Stimulated activated CD8-positive, alpha-beta memory T cell treated with anti-CD3 and anti-CD28 coated beads, Interleukin-7, amount 100 ng/mL, for 24 hours (primary cell): ENCODE measurements around the gene TXNRD3.

Experiments used
- DNase-seq: peaks from one replicate; pipeline ENCODE4 v3.0.0-alpha.2; 2020; ENCODE audit warnings: low read depth

Gene TXNRD3

DNA sequence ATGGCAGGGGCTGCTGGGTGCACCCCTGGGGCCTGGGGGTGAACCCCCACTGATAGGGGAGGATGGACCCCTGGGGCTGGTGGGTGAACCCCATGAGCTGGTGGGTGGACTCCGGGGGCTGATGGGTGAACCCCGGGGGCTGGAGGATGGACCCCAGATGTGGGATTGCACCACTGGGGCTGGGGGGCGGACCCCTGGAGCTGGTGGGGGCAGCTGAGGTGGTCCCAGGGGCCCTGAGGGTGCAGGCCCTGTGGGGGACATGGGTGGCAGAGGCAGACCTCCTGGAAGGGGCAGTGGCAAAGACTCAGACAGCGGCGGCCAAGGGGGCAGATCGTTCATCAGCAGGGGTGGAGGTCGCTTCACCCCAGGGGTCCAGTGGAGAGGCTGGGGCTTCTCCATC is 17.4 kb upstream of the TXNRD3 start:
- no peak for DNase-seq

DNA sequence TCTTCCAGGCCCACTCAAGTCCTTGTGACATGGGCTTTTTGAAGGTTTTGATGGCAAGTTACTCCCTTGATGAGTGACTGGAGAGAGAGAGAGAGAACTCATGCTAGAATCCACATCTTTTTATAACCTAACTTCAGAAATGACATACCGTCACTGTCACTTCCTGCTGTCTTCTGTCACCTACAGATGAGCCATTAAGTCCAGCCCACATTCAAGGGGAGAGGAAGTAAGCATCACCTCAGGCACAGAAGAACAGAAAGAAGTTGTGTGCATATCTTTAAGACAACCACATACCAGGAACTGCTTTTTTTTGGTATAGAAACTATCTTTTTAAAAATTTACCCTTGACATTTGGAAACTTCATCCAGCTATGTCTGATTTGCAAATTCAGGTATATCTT is 16.6 kb upstream of the TXNRD3 start:
- DNase-seq = no peak

DNA sequence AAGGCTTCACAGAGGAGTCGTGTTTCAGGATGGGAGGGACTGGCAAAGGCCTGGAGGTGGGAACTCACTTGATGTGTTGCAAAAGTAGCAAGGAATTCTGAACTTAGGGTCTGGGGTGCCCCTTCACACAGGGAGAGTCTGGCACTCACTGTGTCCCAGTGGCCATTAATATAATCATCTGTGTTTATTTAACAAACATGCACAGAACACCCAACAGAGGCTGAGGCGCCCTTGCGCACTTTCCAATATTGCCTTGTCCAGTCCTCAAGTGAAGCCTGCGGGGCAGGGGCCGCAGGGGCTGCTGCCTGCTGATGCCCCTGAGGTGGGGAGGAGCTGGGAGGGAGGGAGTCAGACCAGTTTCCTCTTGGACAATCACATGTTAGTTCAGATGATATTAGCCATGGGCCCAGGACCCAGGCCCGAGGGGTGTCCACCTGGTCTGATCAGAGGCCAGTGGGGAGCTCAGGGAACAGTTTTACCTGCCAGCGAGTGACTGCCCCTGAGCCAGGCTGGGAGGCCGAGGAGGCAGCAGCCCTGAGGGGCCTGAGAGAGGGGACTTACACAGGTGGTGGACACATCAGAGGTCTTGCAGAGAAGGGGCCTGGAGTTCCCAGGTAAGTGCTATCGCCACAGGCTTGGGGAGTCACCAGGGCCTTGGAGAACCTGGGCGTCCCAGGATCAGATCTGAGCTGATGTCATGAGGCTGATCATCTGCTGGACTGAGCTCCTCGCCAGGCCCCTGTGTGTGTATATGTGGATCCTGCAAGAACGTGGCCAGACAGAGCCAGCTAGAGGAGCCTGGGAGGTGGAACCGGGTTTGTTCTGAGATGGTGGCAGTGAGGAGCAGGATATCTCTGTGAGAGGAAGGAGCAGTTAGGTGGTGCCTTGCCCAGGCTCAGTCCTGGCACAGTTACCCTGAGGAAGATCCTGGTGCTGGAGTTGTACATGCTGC is 13.8 kb upstream of the TXNRD3 start:
- no peak for DNase-seq

DNA sequence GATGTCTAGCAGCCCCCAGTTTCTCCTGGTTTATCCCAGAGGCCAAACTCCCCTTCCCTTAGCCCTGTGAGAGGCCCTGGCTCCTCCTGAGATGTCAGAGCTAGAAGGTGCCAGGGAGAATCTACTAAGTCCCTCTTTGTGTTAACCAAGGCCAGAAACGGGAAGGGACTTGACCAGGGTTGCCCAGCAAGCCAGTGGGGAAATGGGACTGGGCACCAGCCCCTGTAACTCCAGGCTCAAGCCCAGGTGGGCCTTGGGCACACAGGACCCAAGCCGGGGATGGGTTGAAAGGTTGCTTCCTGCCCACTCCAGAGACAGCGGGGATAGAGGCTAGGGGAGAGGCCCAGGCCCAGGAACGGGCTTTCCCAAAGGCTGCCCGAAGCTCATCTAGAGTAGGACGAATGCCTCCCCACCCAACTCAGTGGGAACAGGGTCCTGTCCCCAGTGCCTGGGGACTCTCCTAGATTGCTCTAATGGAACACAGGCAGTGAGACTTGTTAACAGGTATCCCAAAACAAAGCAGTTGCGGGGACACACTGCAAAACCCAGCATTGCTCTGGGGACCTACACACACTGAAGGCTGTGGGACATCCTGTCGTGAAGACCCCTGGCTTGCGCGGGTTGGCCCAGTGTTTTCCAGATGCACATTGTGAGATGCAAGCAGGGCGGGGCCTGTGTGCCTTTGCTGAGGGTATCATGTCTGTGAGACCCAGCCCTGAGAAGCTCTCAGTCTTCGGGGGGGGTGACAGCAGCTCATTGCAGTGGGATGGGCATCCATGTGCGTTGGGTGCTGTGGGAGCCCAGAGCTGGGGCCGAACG is 12.9 kb upstream of the TXNRD3 start:
- DNase-seq = no peak

DNA sequence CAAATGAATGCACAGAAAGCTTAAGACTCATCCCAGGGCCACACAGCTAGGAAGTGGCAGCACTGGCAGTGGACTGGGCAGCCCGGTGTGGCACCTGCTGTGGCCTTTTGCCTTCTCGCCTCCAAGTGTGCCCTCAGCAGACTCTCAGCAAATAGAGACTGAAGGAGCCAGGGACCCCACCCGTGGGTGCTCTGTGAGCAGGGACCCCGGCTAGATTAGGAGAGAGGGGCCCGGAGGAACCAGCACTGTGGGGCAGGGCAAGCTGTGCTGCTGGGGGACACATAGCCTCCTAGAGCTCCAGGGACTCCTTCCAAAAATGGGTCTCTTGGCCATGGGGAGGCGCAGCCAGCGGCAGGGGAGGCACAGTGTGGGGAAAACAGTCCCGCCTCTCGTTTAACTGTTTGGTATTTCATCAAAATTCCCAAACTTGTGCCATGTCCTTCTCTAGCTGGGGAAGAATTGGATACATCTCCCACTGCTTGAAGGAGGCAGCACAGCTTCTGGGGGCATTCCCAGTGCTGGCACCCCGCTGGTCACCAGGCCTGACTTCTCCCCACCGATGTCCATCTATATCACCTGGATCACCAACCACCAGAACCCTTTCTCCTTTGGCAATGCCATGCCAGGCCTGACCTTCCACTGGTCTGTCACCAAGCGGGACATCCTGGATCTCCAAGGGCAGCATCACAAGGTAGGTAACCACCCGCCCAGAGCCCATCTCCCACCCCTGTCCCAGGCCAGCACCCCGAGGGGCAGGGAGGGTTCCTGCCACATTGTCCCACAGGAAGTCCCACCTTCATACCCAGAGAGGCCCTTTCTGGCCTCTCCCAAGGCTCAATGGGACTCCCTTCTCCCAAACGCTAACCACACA is 12.0 kb upstream of the TXNRD3 start:
- DNase-seq = no peak

DNA sequence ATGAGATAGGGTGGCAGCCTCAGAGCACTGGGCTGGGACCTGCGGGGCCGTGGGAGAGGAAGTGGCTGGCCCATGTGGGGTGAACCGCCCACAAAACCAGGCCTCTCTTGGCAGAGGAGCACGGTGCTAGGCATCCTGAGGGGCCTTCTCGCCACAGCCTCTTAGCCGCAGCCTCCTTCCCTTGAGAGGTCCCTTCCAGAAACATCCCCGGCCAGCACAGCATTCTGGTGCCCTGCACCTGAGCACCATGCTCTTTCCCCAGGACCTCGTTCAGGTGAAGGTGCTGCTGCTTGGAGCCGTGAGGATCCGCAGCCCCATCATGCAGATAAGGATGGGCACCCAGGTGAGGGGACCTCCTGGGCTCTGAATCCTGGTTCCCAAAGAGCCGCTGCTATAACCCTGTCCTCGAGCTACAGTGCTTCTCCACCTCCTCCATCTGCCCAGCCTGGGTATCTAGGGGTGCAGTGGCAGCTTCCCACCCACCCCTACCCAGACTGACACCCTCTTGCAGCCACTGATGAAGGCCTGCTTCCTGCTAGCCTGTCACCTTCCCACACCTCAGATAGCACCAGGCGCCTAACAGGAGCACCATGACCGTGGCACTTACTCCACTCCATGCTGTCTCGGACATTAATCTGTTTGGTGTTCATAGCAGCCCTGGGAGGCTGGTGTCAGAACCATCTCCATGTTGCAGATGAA is 11.2 kb upstream of the TXNRD3 start:
- no peak for DNase-seq

DNA sequence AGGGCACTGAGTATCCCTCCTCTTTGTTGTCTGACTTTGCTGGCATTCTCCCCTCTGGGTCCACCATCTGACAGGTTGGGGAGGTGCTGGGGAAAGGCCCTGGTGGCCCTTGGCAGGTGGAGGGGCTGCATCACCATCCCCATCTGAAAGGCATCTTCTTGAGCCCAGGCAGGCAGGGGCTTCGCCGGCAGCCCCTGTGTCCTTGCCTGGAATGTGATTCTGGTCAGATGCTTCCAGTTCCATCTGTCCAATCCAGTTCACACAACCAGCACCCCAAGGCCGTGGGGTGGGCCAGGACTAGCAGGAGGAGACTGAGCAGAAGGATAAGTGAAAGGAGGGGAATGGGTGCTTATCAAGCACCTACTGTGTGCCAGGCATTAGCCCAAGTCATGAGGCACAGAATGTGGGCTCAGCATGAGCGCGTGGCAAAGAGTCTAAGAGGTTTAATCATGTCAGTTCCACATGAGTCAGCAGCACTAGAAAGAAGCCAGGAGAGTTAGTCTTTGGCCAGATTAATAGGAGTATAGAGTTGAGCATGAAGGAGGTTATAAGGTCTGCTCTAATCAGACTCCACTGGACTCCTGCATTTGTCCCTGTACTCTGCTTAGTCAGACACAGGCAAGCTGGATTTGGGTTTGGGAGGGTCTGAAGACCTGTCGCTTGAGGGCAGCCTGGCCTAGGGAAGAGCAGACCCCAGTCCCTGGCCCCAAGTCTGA is 10.5 kb upstream of the TXNRD3 start:
- DNase-seq = no peak

DNA sequence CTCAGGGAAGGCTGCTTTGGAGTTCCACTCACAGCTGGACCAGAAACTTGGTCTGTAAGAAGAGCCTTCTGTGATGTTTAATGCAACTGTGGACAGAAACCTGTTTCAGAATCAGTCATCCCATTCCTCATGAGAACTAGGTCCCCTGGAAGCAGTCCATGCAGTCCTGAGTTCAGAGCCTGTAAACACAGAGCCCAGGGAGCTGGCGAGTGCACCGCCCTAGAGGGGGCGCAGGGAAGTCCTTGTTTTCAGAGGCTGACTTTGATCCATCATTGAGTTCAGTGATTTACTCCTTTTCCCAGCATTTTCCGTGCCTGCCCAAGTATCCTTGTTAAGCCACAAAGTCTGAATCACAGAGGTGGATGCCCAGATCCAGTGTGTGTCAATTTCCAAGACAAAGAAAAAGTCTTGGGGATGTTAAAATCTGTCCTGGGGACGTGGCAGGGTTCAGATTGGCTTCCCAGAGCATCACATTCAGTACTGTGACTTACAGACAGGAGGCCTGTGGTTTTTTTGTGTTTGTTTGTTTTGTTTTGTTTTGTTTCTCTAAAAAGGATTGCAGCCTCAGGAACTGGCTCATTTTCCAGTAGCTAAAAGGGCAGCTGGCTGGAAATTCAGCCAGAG is 9.8 kb upstream of the TXNRD3 start:
- no peak for DNase-seq

DNA sequence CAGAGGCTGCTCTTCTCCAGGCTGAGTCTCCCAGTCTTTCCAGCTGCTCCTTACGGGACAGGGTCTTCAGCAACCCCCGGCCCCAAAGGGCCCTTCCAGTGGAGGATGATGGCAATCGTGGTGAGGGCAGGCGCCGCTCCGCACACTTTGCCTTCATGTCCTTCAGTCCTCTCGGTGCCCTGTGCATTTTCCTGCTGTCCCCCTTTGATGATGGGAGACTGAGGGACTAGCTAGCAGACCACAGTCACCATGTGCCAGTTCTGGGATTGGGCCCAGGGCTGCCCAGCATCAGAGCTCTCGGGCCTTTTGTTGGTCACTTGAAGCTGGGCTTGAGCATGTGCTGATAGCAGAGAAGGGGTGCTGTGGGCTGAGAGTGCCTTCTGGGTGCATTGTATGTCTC is 8.8 kb upstream of the TXNRD3 start:
- no peak for DNase-seq

DNA sequence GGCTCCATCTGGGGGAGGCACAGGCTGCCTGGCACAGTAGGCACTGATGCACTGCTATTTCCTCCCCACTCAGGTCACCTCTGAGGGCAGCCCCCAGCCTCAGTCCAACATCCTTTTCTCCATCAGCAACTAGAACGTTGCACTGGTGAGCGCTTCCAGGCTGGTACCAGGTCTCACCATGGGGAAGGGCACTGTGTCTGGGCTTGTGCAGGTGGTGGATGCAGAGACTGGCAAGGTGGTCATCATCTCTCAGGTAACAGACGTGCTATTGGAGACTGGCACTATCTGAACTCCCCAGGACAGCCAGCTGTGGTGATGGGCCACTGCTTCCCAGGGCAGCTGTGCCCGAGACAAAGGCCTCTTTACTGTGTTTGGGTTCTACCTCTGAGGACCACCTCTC is 8.3 kb upstream of the TXNRD3 start:
- DNase-seq = no peak

DNA sequence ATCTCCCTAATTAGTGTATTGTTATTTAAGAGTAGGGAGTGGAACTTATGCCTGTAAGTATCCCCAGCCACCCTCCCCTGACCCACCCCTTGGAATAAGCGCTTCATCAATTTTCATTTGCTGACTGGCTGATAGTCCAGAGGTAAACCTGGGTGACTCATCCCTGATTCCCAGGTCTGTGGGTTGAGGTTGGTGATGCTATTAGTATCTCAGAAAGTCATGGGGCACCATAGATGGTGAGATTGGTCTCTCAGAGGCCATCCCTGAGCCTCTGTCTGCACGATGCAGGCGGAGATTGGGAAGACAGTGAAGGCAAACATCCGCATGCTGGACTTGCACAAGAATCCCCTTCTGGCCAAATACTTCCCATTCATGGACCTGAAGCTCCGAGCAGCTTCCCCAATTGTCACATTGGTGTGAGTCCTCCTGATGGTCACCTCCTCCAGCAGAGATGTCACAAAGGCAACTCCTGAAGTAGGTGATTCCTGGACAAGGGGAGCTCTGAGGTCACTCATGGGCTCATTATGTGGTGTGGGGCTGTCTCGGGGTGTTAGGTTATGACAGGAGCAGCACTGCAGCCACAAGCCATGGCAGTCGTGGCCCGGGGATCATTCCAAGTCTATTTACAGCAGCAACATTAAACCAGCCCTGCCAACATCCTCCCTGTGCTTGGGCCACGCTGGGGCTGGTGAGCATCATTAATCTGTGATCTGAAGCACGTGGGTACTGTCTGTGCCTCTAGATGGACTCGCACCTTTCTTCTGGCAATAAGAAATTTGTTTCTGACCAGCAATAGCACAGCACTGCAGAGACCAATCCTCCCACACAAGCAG is 6.8 kb upstream of the TXNRD3 start:
- DNase-seq = no peak

DNA sequence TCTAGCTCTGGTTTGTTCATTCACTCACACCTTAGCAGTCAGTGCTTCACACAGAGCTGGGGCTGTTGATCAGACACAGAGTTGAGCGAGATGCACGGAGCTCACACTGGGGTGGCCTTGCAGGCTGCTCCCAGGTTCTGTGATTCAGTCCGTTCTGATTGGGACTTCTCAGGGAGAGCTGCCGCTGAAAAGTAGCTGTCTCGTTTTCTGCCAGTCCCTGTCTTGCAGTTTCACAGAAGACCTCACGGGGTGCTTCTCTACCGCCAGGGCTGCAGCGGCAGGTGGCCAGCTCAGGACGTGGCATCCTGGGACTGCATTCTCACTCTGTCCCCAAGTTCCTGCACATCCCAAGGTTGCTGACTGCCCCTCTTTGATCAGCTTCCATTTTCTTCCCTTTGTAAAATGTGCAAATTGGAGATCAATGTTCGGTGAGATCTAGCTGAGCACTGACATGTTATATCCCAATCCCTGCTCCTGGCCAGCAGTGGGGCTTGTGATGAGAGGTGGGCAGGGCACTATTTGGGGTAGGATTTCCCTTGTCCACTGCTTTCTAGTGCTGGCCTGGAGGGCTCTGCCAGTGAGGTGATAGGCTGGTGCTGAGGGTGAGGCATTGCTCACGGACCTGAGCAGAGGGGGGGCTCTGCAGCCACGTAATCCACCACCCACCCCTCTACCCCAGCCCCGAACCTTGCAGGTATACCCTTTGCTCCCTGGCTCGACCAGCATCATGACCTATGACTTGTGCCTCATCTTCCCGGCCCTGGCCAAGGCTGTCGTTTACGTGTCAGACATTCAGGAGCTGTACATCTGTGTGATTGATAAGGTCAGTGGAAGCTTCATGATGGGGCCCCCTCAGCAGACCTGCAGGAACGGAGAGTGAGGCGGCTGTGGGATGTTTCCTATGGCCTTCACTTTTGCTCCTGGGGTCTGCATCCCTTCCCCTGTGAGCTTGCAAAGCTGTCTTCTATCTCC is 5.3 kb upstream of the TXNRD3 start:
- no peak for DNase-seq

DNA sequence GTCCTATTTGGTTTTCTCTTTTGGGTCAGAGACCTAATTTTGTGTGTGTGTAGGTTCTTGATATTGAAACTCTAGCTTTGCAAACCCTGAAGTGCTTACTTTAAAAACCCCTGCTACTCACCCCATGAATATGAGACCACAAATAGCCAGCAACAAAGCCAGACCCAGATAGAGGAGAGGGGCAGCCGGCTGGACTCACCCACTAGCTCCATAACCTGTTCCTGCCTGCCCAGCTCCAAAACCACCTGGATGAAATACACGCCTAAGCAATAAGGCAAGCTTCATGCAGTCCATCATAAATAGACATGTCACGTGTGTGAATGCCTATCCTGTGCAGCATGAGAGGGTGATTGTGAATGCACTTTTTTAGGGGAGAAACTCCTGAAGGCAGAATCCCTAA is 3.7 kb upstream of the TXNRD3 start:
- no peak for DNase-seq

DNA sequence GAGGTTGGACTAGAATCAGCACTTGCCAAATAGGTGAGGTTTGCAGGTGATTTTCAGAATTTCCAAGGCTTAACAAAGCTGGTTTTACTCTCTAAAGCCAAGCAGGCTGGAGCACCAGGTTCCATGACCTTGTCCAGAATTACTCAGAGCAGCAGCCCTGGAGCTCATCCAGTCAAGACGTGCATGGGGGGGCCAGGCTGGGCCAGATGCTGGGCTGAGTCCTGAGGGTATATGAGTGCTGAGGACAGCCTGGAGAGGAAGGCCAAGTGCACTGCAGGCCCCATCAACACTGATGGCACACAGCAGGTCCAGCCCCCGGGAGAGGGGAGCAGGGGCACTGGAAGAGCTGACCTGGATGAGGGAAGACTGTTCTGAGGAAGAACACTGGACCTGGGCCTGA is 3.0 kb upstream of the TXNRD3 start:
- DNase-seq = no peak

DNA sequence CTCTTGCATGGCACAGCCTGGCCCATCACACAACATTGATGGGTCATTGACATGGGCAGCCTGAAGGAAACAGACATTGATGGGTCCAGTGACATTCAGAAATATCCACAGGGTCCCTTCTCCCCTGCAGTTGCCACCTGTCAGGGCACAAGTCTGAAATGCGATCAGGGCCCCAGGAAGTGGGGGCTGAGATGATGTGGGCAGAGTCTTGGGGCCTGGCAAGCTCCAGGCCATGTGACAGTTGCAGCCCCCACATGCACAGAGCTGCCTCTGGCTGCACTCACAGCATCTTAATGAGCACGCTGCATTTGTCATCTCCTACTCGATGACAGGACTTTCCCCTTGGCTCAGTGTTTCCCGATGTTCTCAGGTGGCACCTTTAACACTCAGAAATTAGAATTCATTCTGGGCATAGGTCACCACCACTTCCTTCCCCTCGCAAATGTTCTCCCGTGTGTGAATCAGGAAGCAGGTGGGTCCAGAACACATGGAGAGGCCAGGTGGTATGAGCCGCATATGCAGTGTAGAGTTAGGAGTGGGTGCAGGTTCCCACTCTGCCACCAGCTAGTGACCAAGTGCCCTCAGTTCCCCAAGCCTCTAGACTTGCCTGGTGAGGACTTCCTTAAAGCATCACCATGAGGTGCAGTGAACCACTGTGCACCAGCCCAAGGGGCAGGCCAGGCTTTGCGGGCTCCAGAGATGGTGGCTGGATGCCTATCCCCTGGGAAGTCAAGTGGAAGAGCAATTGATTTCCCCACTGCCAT is 1.6 kb upstream of the TXNRD3 start:
- DNase-seq = no peak

DNA sequence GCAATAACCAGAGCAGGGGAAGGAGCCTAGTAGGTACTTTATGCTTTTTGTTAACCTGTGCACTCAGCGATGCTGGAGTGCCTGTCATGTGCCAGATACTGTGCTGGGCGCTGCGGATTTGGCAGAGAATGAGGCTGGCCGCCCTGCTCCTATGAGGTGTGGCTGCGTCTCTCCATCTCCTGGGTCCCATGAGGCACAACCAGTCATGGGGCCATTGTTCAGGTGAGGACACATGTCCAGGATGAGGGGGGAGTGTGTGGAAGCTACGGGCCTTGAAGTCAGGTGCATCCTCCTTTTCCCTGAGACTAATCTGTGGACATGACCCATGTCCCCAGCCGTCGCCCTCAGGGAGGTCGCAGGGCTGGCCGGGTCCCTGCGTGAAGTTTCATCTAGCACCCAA is 963 bp upstream of the TXNRD3 start:
- DNase-seq = no peak

DNA sequence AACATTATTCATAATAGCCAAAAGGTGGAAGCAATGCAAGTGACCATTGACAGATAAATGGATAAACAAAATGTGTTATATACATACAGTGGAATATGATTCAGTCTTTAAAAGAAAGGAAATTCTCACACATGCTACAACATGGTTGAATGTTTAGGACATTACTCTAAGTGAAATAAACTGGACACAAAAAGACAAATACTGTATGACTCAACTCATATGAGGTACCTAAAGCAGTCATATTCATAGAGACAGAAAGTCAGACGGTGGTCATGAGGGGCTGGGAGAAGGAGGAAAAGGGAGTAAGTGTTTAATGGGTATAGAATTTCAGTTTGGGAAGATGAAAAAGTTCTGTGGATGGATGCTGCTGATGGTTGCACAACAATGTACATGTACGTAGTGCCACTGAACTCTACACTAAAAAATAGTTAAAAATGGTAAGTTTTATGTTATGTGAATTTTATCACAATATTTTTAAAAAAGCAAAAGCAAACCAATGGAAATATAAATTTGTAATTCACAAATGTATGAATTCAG is 5.3 kb downstream of the TXNRD3 start:
- no peak for DNase-seq
